Transverse colon (tissue), 4 donors: ENCODE results near the gene ALG10. TPM values are rescaled to one million over a fixed set of nuclear protein-coding genes. Genes with fewer than 3 reads are reported as not detected.

Experiments
- DNase-seq: peaks from one replicate; pipeline ENCODE4 v3.0.0-alpha.2; 2019
- H3K27ac ChIP-seq, 4 donors: fragments of 200-600 bp; sonication (generic); 2 replicates each; pipeline ENCODE4 v1.5.1; 2016 to 2018; ENCODE audit warnings: inconsistent platforms in 4 of 4
- H3K27me3 ChIP-seq: fragments of 200-600 bp; sonication (generic); 2 replicates; pipeline ENCODE4 v1.5.1; 2017; ENCODE audit warnings: inconsistent platforms
- H3K36me3 ChIP-seq, 4 donors: fragments of 200-600 bp; sonication (generic); 2 replicates each; pipeline ENCODE4 v1.5.1; 2017 to 2019; ENCODE audit warnings: inconsistent platforms in 4 of 4
- H3K4me1 ChIP-seq, 4 donors: fragments of 200-600 bp; sonication (generic); 2 replicates each; pipeline ENCODE4 v1.5.1; 2017 to 2020; ENCODE audit warnings: inconsistent platforms in 4 of 4
- H3K4me3 ChIP-seq, 4 donors: fragments of 200-600 bp; sonication (generic); 1 replicate in 1 of 4; 2 replicates in 3 of 4; pipeline versions ENCODE4 v1.5.1 to v1.6.1; 2017 to 2019; ENCODE audit warnings: inconsistent platforms in 4 of 4
- H3K9me3 ChIP-seq, 2 donors: fragments of 200-600 bp; sonication (generic); 2 replicates each; pipeline ENCODE4 v1.5.1; 2017 to 2019; ENCODE audit warnings: inconsistent platforms in 2 of 2
- EP300 ChIP-seq: sonication (generic); formaldehyde crosslinking; IDR thresholded peaks from one replicate; pipeline ENCODE4 v1.6.1; 2017; ENCODE audit warnings: antibody characterized with exemption, low read depth
- POLR2A ChIP-seq: fragments of 450-650 bp; IDR thresholded peaks from one replicate; pipeline ENCODE4 v1.6.1; 2016; ENCODE audit warnings: antibody characterized with exemption, mild to moderate bottlenecking, moderate library complexity
- POLR2AphosphoS5 ChIP-seq, 3 donors: sonication (generic); formaldehyde crosslinking; IDR thresholded peaks; one replicate each; pipeline ENCODE4 v1.6.1; 2016; ENCODE audit warnings: antibody characterized with exemption in 3 of 3
- WGBS, 2 donors: methylation state at CpG; one replicate each; pipeline ENCODE4 v1.1.5; 2018; ENCODE audit warnings: low coverage in 1 of 2; 5-methylcytosine and 5-hydroxymethylcytosine counted together
- in situ Hi-C, 4 donors: fragments of 200-750 bp; cut with MboI; loops; one replicate each; pipeline versions ENCODE4 v1.15.0 to v1.15.1; 2017; ENCODE audit warnings: low sequenced_read_pairs in 3 of 4, low pct_ligation_motif_present in 1 of 4, low pct_unique_long_range_greater_than_20kb in 1 of 4
- intact Hi-C: fragments of 100-400 bp; cut with DNase I; formaldehyde crosslinking; loops from one replicate; pipeline ENCODE4 v1.15.1; 2023; ENCODE audit warnings: low total_unique reads
- small RNA-seq, 4 donors: library from RNA; depleted of rRNA; stranded (forward); fragments of <200 nt; gene quantifications; one replicate each; pipeline ENCODE3, GENCODE V24; 2016
- total RNA-seq, 4 donors: library from RNA; depleted of rRNA; stranded (reverse); fragments of >200 nt; gene quantifications; one replicate each; pipeline ENCODE4 v1.1.0, GENCODE V29; 2016
- TF ChIP-seq, protein P1 (sequence below), 5 experiments: fragments of 200-600 bp in 3 of 5; fragments of 450-650 bp in 2 of 5; sonication (generic) in 3 of 5; IDR thresholded peaks; 1 replicate in 2 of 5; 2 replicates in 3 of 5; pipeline ENCODE4 v1.5.1; 2016 to 2017; ENCODE audit warnings: antibody characterized with exemption in 5 of 5, inconsistent platforms in 3 of 5, mild to moderate bottlenecking in 2 of 5, moderate library complexity in 1 of 5

The ALG10 gene
- total RNA-seq, 4 donors from 2014 or later: 1.1 to 77.6 (median 7.8) TPM

GRCh38 chr12:34054938-34055337, 32.6 kb downstream of the ALG10 start:
- no peak for TF ChIP-seq POLR2A
- TF ChIP-seq POLR2AphosphoS5 (IDR thresholded peaks at IDR 0.05): no peak
- no peak for TF ChIP-seq EP300
- TF ChIP-seq, protein P1, sequence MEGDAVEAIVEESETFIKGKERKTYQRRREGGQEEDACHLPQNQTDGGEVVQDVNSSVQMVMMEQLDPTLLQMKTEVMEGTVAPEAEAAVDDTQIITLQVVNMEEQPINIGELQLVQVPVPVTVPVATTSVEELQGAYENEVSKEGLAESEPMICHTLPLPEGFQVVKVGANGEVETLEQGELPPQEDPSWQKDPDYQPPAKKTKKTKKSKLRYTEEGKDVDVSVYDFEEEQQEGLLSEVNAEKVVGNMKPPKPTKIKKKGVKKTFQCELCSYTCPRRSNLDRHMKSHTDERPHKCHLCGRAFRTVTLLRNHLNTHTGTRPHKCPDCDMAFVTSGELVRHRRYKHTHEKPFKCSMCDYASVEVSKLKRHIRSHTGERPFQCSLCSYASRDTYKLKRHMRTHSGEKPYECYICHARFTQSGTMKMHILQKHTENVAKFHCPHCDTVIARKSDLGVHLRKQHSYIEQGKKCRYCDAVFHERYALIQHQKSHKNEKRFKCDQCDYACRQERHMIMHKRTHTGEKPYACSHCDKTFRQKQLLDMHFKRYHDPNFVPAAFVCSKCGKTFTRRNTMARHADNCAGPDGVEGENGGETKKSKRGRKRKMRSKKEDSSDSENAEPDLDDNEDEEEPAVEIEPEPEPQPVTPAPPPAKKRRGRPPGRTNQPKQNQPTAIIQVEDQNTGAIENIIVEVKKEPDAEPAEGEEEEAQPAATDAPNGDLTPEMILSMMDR (IDR thresholded peaks at IDR 0.05): no peak

More at GRCh38 chr12:34054938-34055337, 32.6 kb downstream of the ALG10 start:
- in situ Hi-C loops (no loop called here), intact Hi-C loops (no loop called here)
- WGBS, 2 donors: 17 to 33% methylated on average over 1 of the region's 1 CpG
- H3K4me1 ChIP-seq: no peaks in the 10 kb centered on the region
- peaks cover 0 to 5% of the 10 kb centered on the region in 2 donors for H3K9me3 ChIP-seq
- H3K4me3 ChIP-seq: no peak overlapping the region
- no peaks in the 10 kb centered on the region for H3K36me3 ChIP-seq
- no peak for DNase-seq
- no peak overlapping the region for H3K27ac ChIP-seq
- H3K27me3 ChIP-seq: no peaks in the 10 kb centered on the region

Small RNA genes lying within 50 kb of the gene (small RNA-seq; reads per million reads assigned to genes)
- 0 reads per million in 4 donors for gene RF00019
